ENCODE data around the gene STK25.
"Not testable (repeated sequence)": the region's sequence is repeated elsewhere in the genome, so short reads cannot be mapped to it uniquely, and the experiment has no call there.

Gene STK25

DNA sequence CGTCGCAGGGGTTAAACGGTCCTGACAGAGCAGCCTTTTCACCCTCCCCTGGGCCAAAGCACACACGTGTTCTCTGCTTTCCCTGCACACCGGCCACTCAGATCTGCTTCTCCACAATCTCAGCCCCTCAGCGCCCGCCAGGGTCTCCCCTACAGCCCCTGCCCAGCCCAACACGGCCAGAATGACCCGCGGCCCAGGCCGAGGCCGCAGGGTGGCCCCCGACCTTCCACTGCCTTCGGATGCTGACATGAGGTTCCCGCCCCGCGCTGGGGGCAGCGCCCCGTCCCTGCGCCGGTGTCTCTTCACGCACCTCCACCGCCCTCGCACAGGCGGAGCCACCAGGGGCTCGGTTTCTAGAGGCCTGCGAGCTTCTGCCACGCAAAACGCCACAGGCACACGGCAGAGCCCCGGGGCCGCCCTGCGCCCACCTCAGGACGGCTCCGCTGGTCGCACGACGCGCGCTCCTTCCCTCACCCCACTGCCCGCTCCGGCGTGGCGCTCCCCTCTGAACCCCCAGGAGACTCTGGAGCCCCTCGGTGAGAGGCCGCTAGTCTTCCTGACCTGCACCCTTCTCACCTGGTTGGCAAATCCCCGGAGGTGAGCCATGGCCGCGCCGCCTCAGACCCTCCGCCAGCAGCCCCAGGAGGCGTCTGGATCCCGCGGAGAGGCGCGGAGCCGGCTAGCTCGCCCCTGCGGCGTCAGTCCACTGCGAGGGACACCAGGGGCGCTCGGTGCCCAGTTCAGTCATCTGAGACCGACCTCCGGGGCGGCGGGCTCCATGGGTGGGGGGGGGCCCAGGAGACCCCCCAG is 749 bp downstream of the STK25 start:
- peak; percentile 83 for DNase-seq (ENCODE audit: low spot score)

DNA sequence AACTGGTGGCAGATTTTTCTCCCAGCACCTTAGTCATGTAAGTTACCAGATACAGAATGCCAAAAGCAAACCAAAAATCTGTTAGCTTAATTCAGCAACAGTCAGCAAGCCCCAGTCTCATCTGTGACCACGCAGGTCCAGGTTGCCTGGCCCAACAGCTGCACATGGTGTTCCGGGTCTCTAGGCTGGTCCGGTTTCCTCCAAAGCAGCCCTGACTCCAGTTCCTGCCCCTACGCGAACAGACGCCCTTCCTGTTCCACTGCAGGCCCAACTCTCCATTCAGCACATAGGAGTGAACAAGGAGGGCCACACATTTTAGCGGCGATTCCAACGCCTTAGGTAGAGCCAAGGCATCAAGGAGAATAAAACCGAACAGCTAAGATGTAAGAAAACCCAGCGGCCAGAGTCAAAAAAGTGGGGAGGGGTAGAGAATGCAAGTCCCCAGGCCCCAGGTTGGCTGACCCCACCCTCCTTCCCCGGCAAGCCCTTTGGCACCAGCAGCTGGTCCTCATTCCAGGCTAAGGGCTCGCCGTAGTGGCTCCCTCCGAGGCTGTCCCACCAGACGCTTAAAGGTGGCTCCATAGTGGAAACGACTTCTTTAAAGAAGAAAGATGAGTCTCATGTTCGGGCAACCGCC is 1.5 kb downstream of the STK25 start:
- no peak for DNase-seq (ENCODE audit: low spot score)

DNA sequence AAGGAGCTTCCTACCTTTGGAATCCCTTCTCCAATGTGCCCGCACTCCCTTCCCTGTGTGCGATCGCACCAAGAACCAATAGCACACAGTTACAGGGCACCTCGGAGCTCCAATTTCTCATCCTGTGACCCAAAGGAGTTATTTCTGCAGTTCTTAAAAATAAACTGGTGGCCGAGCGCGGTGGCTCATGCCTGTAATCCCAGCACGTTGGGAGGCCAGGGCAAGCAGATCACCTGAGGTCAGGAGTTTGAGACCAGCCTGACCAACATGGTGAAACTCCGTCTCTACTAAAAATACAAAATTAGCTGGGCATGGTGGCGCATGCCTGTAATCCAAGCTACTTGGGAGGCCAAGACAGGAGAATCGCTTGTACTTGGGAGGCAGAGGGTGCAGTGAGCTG is 2.1 kb downstream of the STK25 start:
- DNase-seq (ENCODE audit: low spot score) = not testable (repeated sequence)

DNA sequence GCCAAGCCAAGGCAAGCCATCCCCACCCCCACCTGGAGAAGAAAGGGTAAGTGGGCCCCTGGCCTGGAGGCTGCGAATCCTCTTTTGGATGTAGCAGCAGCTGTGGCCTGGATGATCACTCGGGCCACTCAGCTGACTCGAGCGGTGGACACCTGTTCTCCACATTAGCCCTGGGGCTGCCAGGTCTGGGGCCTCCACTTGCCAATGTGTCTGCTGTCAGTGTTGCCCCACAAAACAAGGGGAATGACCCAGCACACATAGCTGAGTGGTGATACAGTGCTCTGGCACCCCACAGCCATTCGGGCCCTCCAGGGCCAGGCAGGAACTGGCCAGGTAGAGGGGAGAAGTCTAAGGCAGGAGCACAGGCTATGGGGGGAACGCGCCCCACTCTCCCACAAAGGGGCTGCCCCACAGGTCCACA is 2.6 kb downstream of the STK25 start:
- DNase-seq (ENCODE audit: low spot score) = no peak

DNA sequence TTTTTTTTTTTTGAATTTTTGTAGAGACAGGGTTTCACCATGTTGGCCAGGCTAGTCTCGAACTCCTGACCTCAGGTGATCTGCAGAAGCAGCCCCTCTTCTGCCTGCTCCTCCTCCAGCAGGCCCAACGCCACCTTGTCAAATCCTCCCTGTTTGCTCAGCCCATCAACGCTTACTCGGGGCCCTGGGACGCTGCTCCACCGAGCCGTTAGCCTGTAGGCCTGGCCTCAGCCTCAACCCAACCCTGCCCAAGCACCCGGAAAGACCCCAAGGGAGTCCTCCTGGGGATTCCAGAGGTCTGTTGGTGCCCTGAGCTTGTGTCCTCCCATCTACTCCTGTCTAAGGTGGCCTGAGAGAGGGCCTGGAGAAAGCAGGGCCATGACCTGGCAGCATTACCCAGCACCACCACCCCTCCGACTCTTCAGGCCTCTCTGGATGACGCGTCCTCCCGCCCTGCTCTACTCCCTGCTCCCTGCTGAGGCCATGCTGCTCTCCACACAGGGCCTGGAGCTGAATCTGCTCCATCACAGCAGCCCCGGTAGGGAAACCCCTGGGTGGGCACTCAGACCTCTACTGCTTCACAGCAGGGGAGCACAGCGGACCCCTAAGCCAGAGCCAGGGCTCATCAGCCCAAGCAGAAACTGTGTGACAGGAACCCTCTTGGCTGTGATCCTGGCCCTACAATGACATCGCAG is 3.2 kb downstream of the STK25 start:
- no peak for DNase-seq (ENCODE audit: low spot score)

DNA sequence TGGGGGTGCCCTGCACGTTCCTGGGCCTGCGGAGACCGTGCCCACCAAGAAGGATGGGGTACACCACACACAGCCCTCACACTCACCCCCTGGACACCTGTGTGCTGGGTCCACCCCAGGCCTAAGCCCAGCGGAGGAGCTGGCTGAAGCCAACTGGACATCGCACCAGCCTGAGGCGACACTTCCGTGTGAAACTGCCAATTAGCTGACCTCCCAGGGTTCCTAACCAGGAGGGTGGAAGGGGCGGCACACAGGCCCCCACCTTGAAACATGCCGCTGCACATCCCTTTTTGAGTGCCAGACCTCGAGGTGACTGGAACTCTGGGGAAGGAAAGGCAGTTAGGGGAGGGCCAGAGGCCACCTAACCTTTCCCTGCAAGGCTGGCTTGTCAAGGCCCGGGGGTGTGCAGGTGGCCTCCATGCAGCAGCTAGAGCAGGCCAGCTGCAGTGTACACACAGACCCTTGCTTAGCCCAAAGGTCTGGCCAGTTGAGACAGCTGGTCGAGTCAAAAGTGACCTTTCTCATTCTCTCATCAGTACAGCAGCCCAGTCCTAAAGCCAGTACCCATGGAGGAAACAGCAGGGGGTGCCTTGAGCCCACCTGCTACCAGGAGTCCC is 4.5 kb downstream of the STK25 start:
- DNase-seq (ENCODE audit: low spot score) = no peak

DNA sequence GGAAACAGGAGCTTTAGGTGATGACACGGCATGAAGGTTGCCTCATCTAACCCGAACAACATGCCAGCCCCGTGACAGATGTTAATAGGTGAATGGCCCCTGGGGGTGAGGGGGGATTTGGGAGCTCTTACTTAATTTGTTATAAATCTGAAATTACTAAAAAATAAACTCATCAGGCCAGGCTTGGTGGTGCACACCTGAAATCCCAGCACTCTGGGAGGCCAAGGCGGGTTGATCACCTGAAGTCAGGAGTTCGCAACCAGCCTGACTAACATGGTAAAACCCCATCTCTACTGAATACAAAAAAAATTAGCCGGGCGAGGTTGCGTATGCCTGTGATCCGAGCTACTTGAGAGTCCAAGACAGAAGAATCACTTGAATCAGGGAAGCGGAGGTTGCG is 6.1 kb downstream of the STK25 start:
- DNase-seq (ENCODE audit: low spot score) = no peak

DNA sequence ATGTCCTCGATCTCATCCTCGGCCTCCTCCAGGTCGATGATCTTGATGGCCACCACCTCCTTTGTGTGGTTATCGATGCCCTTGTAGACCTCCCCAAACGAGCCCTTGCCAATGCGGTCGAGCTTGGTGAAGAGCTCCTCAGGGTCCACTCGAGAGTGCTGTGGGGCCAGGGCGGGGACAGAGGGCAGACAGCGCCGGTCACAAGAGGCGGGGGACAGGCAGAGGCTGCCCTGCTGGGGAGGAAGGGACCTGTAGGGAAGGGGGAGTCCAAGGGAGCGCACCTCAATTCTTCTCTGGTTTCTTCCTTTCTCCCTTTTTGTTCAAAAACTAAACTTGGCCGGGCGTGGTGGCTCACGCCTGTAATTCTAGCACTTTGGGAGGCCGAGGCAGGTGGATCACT is 6.8 kb downstream of the STK25 start:
- DNase-seq (ENCODE audit: low spot score) = no peak

DNA sequence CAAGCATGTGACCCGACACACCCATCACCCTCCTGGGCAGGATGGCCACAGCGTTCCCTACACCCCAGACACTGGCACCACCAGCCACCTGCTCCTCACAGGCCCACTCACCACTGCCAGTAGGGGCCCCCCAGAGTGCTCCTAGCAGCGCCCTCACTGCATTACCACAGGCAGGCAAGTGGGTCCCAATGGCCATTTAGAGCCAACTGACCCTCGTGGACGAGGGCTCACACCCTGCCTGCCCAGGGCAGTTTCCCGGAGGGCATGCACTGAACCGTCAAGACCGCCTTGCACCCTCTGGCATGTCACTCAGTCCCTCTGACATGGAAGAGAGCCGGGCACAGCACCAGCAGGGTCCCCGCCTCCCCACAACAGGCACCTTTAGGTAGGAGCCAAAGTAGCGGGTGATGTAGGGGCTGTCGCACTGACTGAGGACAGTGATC is 7.3 kb downstream of the STK25 start:
- no peak for DNase-seq (ENCODE audit: low spot score)

DNA sequence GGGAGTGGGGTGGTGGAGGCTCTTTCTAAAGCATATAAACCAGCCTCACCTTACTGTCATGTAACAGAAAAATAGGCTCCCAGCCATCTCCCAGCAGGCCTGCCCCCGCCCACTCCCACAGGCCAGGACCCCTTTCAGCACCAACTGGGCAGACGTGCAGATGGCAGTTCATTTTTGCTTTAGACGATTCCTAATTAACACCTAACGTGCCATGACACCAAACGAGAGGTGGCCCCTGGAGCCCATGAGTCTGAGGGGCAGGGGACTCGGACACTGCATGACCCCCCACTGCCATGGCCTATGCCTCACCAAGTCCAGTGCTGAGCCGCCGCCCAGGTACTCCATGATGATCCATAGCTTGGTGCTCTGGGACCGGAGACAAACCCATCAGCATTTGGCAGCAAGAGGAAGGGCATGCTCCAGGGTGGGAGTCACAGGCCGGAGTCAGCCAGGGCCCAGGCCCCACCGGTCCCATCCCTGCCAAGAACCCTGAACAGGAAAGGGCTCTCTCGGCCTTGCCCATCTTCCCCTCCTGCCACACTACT is 7.9 kb downstream of the STK25 start:
- DNase-seq (ENCODE audit: low spot score) = no peak

DNA sequence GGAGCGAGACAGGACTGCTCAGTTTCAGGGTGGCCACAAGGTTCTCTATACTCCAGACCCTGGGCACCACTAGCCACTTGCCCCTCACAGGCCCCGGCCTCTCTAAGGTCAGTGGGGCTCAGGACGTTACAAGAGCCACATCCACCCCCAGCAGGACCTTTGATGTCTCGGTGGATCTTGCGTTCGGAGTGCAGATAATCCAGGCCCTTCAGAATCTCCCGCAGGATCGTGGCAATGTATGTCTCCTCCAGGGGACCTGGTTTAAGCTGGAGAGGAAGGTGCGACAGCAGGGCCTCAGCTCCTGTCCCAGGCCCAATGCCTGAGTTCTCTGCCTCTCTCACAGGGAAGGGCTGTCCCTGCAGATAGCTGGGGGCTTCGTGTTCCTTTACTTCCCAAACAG is 8.4 kb downstream of the STK25 start:
- DNase-seq (ENCODE audit: low spot score) = no peak

DNA sequence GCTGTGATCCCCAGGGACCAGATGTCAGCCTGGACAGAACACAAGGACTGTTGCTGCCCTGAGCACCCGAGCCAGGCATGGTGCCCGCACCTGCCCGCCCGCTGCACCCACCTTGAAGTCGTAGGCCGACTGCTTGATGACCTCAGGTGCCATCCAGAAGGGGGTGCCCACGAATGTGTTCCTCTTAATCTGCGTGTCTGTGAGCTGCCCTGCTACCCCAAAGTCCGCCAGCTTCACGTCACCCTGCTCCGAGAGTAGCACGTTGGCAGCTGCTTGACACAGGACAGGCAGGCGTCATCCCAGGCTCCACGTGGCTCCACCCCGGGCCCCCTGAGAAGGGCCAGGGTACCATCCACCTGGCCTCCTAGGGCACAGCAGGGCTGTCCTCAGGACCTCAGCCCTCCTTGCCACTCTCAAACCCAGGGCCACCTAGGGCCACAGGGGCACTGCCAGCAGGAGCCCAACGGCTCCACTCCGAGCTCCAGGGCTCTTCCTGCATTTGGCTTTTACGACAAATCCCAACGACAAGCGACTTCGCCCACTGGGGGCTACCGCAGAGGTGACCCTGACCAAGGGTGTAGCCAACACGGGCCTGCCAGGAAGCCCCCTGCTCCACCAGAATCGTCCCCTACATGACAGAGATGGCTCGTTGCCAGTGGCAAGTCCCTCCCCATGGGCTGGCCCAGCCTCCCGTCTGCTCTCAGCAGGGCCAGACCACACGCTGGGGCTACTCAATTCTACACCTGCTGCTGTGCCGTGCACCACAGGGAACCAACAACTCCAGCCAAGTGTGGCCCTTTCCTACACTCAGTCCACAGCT is 9.0 kb downstream of the STK25 start:
- peak; percentile 60 for DNase-seq (ENCODE audit: low spot score)

DNA sequence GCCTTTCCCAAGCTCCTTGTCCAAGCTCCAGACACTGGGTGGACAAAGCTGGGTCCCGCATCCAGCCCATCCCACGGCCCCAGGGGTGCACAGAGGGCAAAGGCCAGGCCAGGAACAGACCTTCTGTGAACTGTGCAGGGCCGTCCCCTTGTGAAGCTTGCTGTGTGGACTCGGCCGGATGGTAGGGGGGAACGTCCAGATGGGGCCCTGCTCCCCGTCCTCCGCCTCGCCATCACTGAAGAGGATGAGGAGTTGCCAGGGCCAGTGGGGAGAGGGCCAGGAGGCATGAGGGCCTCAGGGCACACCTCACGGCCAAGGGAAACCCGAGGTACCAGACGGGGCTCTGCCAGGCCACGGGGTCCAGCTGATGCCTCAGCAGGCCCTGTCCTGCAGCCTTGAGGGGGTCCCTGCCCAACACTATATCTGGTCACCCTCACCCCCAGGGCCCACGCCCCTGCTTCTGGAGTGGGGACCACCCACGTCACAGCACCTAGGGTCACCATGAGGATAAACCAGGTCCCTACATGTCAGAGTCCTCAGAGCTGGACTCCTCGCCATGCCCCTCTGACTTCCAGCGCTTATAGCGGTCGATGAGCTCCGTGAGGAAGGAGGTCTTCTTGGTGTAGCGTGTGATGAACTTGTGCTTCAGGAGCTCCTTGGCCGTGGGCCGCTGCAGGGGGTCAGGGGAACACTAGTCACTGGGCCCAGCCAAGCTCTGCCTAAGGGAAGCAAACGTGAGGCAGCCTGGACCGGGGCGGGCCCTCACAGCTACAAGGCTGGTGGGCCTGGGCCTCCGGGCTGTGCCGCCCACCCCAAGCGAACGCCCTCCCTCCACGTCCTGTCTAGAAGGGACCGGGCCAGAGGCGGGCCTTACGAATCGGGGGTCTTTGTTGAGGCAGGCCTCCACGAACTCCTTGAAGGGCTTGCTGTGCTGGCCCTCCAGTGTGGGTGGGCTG is 10.0 kb downstream of the STK25 start:
- DNase-seq (ENCODE audit: low spot score) = no peak

DNA sequence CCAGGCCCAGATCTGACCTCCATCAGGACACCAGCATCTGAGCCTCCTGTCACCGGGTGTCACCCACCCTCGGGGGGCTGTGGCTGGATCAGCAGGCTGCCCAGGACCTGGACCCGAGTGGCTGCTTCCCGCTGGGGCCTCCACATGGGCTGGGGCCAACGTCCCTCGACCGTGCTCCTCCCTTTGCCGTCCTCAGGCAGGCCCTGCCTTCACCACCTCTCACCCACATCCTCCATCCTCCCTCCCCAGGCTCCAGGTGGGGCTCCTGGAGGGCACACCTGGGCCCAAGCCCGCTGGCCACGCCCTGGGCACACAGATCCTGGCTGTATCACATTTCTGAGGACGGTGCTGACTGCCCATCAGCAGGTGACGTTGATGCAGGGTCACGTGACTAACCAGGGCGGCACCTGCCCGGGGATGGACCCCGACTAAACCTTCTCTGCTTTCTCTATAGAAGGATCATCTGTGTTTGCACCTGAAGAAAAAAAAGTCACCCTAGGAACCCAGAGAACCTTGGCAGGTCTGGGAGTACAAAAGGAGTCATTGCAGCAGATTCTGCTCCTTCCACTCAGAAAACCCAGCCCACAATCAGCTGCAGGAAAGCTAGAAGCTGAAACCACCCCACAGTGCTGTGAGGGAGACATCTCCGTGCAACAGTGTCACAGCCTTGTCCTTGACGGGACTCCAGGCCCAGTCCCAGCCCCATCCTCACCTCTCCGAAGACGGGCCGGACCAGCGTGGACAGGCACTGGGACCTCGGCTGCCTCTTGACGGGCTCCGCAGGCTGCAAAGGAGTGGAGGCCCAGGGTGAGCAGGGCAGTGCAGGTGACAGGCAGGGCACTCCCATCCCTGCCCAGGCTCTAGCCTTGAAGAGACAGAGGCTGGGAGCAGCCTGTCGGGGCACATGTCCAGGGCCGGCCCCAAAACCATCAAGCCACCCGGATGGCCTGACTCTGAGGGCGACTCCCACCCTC is 11.2 kb downstream of the STK25 start:
- no peak for DNase-seq (ENCODE audit: low spot score)

DNA sequence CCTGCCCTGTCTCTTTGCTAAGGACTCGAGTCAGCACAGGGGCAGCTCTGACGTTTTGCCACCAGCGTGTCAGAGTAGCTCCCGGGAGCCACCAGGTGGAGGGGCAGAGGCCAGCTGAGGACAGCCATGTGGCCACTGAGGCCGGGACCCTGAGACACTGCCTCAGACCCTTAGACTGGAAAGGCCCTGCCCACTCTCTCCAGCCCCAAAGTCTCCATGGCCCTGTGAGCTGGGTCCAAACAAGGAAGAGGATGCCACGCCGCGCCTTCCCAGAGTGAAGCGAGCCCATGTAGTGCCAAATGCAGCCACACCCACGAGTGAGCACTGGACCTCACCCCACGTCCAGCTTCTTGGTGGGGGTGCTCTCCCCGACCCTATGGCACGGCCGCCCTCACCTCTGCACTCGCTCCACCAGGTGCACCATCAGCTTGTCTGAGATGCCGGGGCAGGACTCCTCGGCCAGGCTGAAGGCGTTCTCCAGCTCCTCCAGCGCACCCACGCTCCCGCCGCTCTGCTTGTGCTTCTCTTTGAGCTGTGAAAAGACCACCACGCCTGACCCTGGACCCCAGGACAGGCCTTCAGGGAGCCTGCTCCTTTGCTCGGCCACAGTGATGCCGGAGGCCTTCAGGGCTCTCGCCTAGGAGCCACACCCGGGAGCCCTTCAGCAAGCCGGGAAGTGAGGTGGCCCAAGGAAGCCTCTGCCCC is 12.2 kb downstream of the STK25 start:
- no peak for DNase-seq (ENCODE audit: low spot score)

DNA sequence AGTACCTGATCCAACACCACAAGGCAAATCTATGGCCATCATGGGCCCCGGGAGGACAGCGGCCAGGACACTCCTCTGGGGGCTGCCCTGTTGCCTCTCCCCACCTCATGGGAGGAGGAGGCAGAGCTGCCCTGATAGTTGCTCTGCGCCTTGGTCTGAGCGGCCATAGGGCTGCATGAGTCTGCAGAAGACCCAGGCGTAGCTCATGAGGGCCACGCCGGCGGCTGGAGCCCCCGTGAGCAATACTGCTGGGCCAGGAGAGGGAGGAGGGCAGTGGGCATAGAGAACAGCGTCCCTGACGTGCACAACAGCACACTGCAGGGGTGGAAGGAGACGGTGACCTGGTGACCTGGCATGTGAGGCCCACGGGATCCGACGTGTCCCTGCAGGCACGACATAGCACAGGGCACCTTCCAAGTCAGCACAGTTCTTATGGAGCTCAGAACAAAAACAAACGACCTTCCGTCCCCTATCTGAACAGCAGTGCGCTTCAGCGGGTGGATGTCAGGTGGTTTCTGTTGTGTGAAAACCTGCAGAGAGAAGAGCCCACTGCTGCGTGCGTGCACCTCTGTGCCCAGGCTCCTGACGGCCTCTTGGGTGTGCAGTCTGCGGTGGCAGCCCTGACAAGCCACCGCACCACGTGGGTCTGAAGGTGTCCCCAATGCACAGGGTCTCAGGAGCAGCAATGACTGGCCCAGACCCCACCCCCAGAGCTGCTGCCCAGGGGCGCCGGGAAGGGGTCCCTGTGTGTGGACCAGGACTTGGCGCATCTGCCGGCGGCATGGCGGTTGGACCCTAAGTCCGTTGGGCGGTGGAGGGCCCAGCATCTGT is 13.0 kb downstream of the STK25 start:
- DNase-seq (ENCODE audit: low spot score) = no peak

DNA sequence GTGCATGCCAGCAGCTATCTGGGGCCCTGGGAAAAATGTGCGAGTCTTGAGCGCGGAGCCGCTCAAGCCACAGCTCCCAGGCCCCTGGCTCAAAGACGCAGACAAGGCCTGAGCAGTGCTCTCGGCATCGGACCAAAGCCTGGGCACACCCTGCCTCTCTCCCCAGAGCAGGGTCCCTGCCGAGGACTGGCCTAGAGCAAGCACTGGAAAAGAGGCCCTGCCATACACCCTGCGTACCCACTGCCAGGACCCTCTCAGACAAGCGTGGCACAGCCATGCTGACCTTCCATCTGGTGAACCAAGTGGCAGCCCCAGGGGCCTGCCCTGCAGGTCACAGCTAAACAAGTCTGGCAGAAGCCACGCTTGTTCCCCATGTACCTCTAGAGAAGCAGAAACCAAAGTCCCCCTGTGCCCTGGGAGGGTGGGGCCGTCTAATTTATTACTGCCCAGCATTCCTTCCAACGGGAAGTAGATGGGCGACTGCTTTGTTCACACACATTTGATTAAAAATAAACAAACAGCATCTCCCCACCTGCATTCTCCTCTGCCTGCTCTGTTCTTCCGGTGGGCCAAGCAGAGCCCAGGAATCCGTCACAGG is 14.0 kb downstream of the STK25 start:
- no peak for DNase-seq (ENCODE audit: low spot score)
